Measurements from ENCODE around the gene ARHGAP21. TPM values are rescaled to one million over a fixed set of nuclear protein-coding genes. Genes with fewer than 3 reads are reported as not detected.

The ARHGAP21 gene
- total RNA-seq, 2 experiments from 2014 or later: 19.7 to 25.9 TPM

GRCh38 chr10:24652381-24652957 lies 71.2 kb downstream of the ARHGAP21 start:
- ATAC-seq: no peak
- ChIA-PET POLR2A (interaction anchor here (0.7 kb wide), 1 partner anchor 384 kb away, joined by 3 read pairs; no protein-coding TSS in a partner anchor), CTCF (no interaction called here)
- H3K9me3 Mint-ChIP-seq (ENCODE audit: low read depth): no peaks in the 10 kb centered on the region
- DNase-seq: no peak
- H3K4me3 Mint-ChIP-seq: no peak overlapping the region
- H3K27ac Mint-ChIP-seq: no peak overlapping the region
- intact Hi-C loops (cut with DNase I, micrococcal nuclease): no loop called here
- peaks cover 8% of the 10 kb centered on the region for H3K4me1 Mint-ChIP-seq
- H3K27me3 Mint-ChIP-seq: no peaks in the 10 kb centered on the region
- H3K36me3 Mint-ChIP-seq (ENCODE audit: low read depth): peaks cover 2% of the 10 kb centered on the region

DNA sequence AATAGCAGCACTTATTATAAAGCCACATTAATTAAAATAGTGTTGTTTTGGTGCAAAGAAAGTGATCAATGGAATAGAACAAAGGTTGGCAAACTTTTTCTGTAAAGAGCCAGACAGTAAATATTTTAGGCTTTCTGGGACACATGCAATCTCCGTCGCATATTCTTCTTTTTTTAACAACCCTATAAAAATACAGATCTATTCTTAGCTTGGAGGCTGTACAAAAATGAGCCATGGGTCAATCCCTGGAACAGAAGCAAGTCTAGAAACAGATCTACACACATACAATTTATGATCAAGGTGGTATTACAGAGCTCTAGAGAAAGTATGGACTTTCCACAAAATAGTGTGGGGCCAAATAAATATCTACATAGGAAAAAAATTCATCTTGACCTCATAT lies 71.8 kb downstream of the ARHGAP21 start:
- ChIA-PET CTCF (no interaction called here), POLR2A (interaction anchor here (0.7 kb wide), 1 partner anchor 385 kb away, joined by 3 read pairs; no protein-coding TSS in a partner anchor)
- DNase-seq: no peak
- no peaks in the 10 kb centered on the region for H3K27me3 Mint-ChIP-seq
- no peak for ATAC-seq
- no peak overlapping the region for H3K4me3 Mint-ChIP-seq
- peaks cover 8% of the 10 kb centered on the region for H3K4me1 Mint-ChIP-seq
- no peak overlapping the region for H3K27ac Mint-ChIP-seq
- no peaks in the 10 kb centered on the region for H3K9me3 Mint-ChIP-seq (ENCODE audit: low read depth)
- intact Hi-C loops (cut with DNase I, micrococcal nuclease): no loop called here
- peaks cover 2% of the 10 kb centered on the region for H3K36me3 Mint-ChIP-seq (ENCODE audit: low read depth)

DNA sequence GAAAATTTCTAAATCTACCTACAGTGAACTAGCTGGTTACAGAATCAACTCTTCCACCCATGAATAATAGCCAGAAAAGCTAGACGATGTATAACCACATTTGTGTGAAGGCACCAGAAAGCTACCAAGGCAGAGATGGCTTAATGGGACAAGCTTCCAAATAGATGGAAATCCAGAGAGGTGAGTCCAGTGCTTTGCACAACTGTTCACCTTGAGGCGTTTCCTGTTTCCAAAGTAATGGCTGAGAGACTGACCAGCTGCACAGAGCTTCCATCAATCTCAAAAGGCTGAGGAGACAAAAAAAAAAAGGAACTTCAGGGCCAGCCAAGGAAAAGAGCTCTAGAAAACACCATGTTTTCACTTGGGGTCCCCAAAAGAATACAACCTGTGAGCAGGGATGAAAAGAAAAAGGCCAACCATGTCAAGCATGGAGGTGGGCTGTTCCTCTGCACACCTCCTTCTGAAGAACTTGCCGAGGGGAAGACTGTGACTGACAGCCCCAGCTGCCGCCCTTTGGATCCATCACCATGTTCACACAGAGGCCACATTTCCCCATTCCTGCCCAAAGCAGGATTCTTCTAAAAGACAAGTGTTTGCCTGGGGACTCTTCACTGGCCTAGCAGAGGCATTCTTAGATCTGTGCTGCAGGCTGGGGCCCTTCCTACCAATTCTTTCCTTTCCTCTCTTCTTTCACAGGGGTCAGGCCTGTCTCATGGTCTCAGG lies 72.9 kb downstream of the ARHGAP21 start:
- ATAC-seq: no peak
- POLR2A ChIA-PET: no interaction called here

DNA sequence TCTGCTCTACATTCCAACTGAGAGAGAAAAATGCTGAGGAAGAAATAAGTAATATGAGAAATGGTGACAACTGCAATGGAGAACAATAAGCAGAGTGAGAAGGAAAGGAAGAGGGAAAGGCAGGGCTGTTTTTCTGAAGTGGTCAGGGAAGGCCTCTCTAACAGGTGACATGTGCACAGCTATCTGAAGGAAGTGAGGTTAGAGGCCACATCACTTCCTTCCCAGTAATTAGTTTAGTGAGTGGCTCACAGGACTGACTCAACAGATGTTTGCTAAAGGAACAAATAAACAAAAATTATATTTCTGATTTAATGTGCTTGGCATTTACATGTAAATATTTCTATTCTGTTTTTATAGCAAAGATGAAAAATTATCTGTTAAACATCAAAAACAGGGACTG lies 77.9 kb downstream of the ARHGAP21 start:
- intact Hi-C loops (cut with DNase I, micrococcal nuclease): loop anchor here in 1 of 2 experiments (10.0 kb wide), 2 partner anchors 179 to 369 kb away; partner anchors contain the start of genes ENKUR and THNSL1
- DNase-seq (no peak), ATAC-seq (peak; percentile 83)
- Mint-ChIP-seq H3K4me3 (no peak overlapping the region), H3K27ac (no peak overlapping the region), H3K27me3 (no peaks in the 10 kb centered on the region), H3K4me1 (peaks cover 2% of the 10 kb centered on the region), H3K9me3 (ENCODE audit: low read depth) (no peaks in the 10 kb centered on the region), H3K36me3 (ENCODE audit: low read depth) (no peaks in the 10 kb centered on the region)
- ChIA-PET CTCF (interaction anchor here (0.6 to 2.6 kb wide), 4 partner anchors 25 to 434 kb away, joined by 3 to 8 read pairs (median 4); no protein-coding TSS in a partner anchor), POLR2A (no interaction called here)

More for the DNA sequence above, 72.9 kb downstream of the ARHGAP21 start:
- peaks cover 8% of the 10 kb centered on the region for H3K4me1 Mint-ChIP-seq
- intact Hi-C loops (cut with DNase I, micrococcal nuclease): no loop called here
- H3K9me3 Mint-ChIP-seq (ENCODE audit: low read depth): no peaks in the 10 kb centered on the region
- H3K36me3 Mint-ChIP-seq (ENCODE audit: low read depth): peaks cover 2% of the 10 kb centered on the region
- no peaks in the 10 kb centered on the region for H3K27me3 Mint-ChIP-seq
- CTCF ChIA-PET: interaction anchor here (0.6 kb wide), 1 partner anchor 642 kb away, joined by 8 read pairs; no protein-coding TSS in a partner anchor
- no peak for DNase-seq
- H3K4me3 Mint-ChIP-seq: no peak overlapping the region
- H3K27ac Mint-ChIP-seq: no peak overlapping the region

DNA sequence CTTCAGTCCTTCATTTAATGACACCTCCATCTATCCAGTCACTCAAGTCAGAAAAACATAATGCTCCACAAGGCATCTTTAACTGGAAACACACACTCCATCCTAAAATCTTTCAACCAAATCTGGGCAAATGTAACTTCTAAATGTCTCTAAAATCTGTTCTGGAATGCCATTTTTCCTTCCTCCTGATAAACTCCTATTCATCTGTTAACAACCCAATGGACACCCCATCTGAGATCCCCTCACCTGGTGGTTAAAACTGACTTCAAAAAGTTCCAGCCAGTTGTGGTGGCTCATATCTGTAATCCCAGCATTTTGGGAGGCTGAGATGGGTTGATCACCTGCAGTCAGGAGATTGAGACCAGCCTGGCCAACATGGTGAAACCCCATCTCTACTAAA lies 78.7 kb downstream of the ARHGAP21 start:
- intact Hi-C loops (cut with DNase I, micrococcal nuclease): loop anchor here in 1 of 2 experiments (10.0 kb wide), 2 partner anchors 180 to 370 kb away; partner anchors contain the start of genes ENKUR and THNSL1
- H3K36me3 Mint-ChIP-seq (ENCODE audit: low read depth): no peaks in the 10 kb centered on the region
- no peak overlapping the region for H3K27ac Mint-ChIP-seq
- no peak overlapping the region for H3K4me3 Mint-ChIP-seq
- no peaks in the 10 kb centered on the region for H3K27me3 Mint-ChIP-seq
- H3K4me1 Mint-ChIP-seq: peaks cover 4% of the 10 kb centered on the region
- CTCF ChIA-PET: interaction anchor here (1.1 to 2.6 kb wide), 2 partner anchors 27 to 435 kb away, joined by 4 to 8 read pairs; no protein-coding TSS in a partner anchor
- no peaks in the 10 kb centered on the region for H3K9me3 Mint-ChIP-seq (ENCODE audit: low read depth)
- no peak for DNase-seq
- no peak for ATAC-seq
- POLR2A ChIA-PET: no interaction called here

- DNase-seq (no peak), ATAC-seq (no peak)
- H3K9me3 Mint-ChIP-seq (ENCODE audit: low read depth): no peaks in the 10 kb centered on the region
- intact Hi-C loops (cut with DNase I, micrococcal nuclease): loop anchor here (1.0 to 10.0 kb wide), 9 partner anchors 79 to 584 kb away; partner anchors contain the start of genes PRTFDC1 (in 2 of the 2), ARHGAP21 (in 1 of the 2), ENKUR (in 1 of the 2) and THNSL1 (in 1 of the 2)
- H3K27me3 Mint-ChIP-seq: no peaks in the 10 kb centered on the region
- H3K36me3 Mint-ChIP-seq (ENCODE audit: low read depth): no peaks in the 10 kb centered on the region
- ChIA-PET CTCF (interaction anchor here (0.7 to 1.1 kb wide), 3 partner anchors 26 to 587 kb away, joined by 3 to 4 read pairs (median 3); no protein-coding TSS in a partner anchor), POLR2A (no interaction called here)
- no peak overlapping the region for H3K4me3 Mint-ChIP-seq
- H3K4me1 Mint-ChIP-seq: peaks cover 4% of the 10 kb centered on the region
- no peak overlapping the region for H3K27ac Mint-ChIP-seq
Measured at GRCh38 chr10:24643679-24644209, 79.9 kb downstream of the ARHGAP21 start.

DNA sequence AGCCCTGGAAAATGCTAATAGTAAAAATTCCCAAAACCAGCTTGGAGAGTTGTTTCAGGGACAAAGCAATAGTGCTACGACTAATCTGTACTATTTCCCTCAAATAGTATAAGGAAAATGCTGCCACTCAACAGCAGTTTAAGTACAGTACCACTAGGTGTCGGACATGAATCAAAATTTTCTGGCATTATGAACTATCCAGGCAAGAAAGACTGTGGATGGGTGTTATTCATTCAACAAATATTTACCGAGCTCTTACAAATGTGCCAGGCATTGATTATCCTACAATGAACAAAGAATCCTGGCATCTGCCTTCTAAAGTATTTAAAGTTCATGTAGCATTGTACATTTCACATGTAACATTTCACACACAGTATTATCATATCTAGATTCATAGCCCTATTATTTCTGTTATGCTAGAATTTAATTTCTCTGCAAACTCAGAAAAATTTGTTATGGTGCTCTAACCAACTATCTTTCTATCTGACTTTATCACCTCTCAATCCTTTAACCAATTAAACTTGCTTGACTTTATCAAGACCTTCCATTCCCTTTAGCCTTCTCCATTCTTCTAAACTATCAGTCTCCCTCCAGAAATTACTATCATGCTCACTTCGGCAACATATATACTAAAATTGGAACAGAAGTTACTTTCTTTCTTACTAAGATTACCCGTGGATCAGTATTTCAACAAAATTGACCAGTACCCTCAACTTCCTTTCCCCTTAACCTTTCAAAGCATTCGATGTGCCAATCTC lies 80.6 kb downstream of the ARHGAP21 start:
- Mint-ChIP-seq H3K27ac (no peak overlapping the region), H3K9me3 (ENCODE audit: low read depth) (no peaks in the 10 kb centered on the region), H3K4me1 (peaks cover 4% of the 10 kb centered on the region), H3K4me3 (no peak overlapping the region), H3K27me3 (no peaks in the 10 kb centered on the region), H3K36me3 (ENCODE audit: low read depth) (no peaks in the 10 kb centered on the region)
- POLR2A ChIA-PET: no interaction called here
- DNase-seq (no peak), ATAC-seq (peak; percentile 82)
- intact Hi-C loops (cut with DNase I, micrococcal nuclease): loop anchor here (1.0 to 10.0 kb wide), 9 partner anchors 79 to 584 kb away; partner anchors contain the start of genes PRTFDC1 (in 2 of the 2), ARHGAP21 (in 1 of the 2), ENKUR (in 1 of the 2) and THNSL1 (in 1 of the 2)
- CTCF ChIA-PET: interaction anchor here (0.7 to 1.4 kb wide), 5 partner anchors 25 to 587 kb away, joined by 3 to 5 read pairs (median 3); no protein-coding TSS in a partner anchor

DNA sequence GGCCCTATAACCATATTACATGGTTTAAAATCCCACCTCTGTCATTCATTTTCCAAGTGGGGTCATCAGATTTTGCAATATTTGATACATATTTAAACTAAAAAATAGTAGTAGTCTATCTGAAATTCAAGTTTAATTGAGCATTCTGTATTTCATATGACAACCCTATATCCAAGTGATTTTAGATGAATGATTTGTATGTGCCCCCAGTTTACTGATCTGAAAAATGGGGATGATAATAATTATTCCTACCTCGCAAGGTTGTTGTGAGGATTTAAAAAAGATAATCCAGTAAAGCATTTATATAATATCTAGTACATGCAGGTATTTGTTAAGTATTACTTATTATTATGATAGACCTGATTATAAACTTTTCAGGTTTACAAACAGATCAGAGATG lies 84.6 kb downstream of the ARHGAP21 start:
- intact Hi-C loops (cut with DNase I, micrococcal nuclease): no loop called here
- POLR2A ChIA-PET: no interaction called here
- H3K4me1 Mint-ChIP-seq: peaks cover 4% of the 10 kb centered on the region
- no peak overlapping the region for H3K27ac Mint-ChIP-seq
- H3K4me3 Mint-ChIP-seq: no peak overlapping the region
- H3K27me3 Mint-ChIP-seq: no peaks in the 10 kb centered on the region
- no peak for DNase-seq
- no peak for ATAC-seq
- no peaks in the 10 kb centered on the region for H3K9me3 Mint-ChIP-seq (ENCODE audit: low read depth)
- CTCF ChIA-PET: no interaction called here
- H3K36me3 Mint-ChIP-seq (ENCODE audit: low read depth): no peaks in the 10 kb centered on the region

DNA sequence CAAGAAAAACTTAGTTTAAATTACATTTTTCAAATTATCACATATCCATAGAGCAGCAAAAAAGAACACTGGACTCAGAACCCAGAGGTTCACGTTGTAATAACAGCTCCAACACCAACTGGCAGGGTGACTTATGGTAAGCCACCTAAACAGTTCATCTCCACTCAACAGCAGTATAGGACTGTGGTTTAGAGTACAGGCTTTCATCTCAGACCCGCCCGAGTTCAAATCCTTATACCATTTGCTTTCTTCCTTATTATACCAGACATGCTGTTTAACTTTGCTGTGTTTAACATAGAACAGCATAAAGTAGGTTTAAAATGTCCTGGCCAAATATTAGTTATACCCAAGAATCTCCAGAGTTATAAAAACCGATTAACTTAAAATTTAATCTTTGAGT lies 97.9 kb downstream of the ARHGAP21 start:
- no peak for ATAC-seq
- Mint-ChIP-seq H3K4me1 (peaks cover 33% of the 10 kb centered on the region), H3K9me3 (ENCODE audit: low read depth) (no peaks in the 10 kb centered on the region), H3K4me3 (no peak overlapping the region), H3K36me3 (ENCODE audit: low read depth) (no peaks in the 10 kb centered on the region), H3K27ac (no peak overlapping the region), H3K27me3 (no peaks in the 10 kb centered on the region)
- CTCF ChIA-PET: interaction anchor here (0.9 kb wide), 1 partner anchor 10 kb away, joined by 4 read pairs; no protein-coding TSS in a partner anchor
- intact Hi-C loops (cut with DNase I, micrococcal nuclease): no loop called here
- POLR2A ChIA-PET: no interaction called here
- DNase-seq: no peak

DNA sequence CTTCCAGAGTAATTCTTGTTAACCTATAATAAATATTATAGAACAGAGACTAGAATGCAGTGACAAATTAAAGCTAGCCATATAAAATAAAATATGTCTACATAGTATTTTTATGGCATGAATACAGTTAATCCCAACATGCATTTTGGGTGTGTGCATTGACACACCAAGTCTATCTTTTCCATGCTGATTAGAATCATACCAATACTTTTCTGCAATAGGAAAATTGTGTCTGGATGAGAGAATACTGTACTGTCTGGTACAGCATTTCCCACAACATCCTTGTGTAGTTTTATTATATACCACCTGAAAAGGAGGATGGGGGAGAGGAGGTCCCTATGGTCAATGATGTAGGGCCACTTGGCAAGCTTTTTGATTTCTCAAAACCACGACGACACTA lies 100.3 kb downstream of the ARHGAP21 start:
- ChIA-PET POLR2A (interaction anchor here (0.6 kb wide), 1 partner anchor 44 kb away, joined by 9 read pairs; no protein-coding TSS in a partner anchor), CTCF (interaction anchor here (1.2 to 1.9 kb wide), 3 partner anchors 8 to 11 kb away, joined by 3 to 6 read pairs (median 3); no protein-coding TSS in a partner anchor)
- ATAC-seq (no peak), DNase-seq (no peak)
- Mint-ChIP-seq H3K27ac (no peak overlapping the region), H3K4me3 (no peak overlapping the region), H3K9me3 (ENCODE audit: low read depth) (no peaks in the 10 kb centered on the region), H3K36me3 (ENCODE audit: low read depth) (no peaks in the 10 kb centered on the region), H3K27me3 (no peaks in the 10 kb centered on the region), H3K4me1 (peaks cover 49% of the 10 kb centered on the region)
- intact Hi-C loops (cut with DNase I, micrococcal nuclease): no loop called here

All from activated CD4-positive, alpha-beta T cell treated with anti-CD3 and anti-CD28 coated beads for 36 hours (primary cell).